Ectodermal cell (in vitro differentiated cells): ENCODE measurements around the gene SIL1.

Experiments used
- H3K27ac ChIP-seq: 2 replicates; pipeline ENCODE4 v1.7.0; 2013; ENCODE audit warnings: mild to moderate bottlenecking, low read depth, low read length; ENCODE audit not compliant: insufficient read depth, poor library complexity, severe bottlenecking
- H3K27me3 ChIP-seq: 2 replicates; pipeline ENCODE4 v1.7.0; 2013; ENCODE audit warnings: mild to moderate bottlenecking, low read length; ENCODE audit not compliant: insufficient read depth, control insufficient read depth, poor library complexity, severe bottlenecking
- H3K36me3 ChIP-seq: one replicate; pipeline ENCODE4 v1.7.0; 2013; ENCODE audit warnings: low read length; ENCODE audit not compliant: control insufficient read depth, insufficient read depth
- H3K4me1 ChIP-seq: one replicate; pipeline ENCODE4 v1.7.0; 2013; ENCODE audit warnings: low read length; ENCODE audit not compliant: control insufficient read depth, insufficient read depth
- H3K4me3 ChIP-seq: 2 replicates; pipeline ENCODE4 v1.7.0; 2013; ENCODE audit warnings: low read depth, low read length, control low read depth; ENCODE audit not compliant: insufficient read depth
- H3K9me3 ChIP-seq: 2 replicates; pipeline ENCODE4 v1.7.0; 2013; ENCODE audit warnings: mild to moderate bottlenecking, low read length, moderate library complexity; ENCODE audit not compliant: control insufficient read depth
- WGBS, 2 experiments: methylation state at CpG; one replicate each; pipeline ENCODE4 v1.1.7; 2013; ENCODE audit warnings: missing lambda C conversion rate in 2 of 2; 5-methylcytosine and 5-hydroxymethylcytosine counted together

The SIL1 gene

DNA sequence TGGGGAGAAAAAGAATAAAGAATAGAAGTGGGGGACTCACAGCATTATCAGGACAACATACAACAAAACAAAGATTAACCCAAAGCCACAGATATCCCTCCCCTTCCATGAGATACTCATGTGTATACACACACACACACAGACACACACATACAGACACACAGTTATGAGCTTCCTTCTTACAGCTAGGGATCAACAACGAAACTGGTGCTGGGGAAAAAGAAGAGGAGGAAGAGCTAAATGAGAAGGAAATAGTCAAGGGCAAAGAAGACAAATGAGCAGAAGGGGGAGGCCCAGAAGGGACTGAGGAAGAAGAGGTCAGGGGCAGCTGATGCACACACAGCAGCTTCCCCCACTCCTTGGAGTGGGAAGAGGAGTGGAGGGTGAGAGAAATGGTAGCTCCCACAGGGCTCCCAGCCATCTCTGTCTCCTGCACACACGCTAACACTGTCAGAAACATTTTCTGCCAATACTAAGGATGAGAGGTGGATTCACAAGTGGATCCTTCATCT, 66.2 kb downstream of the SIL1 start:
- WGBS, 2 experiments: 79 to 92% methylated on average over 2 of the region's 2 CpGs
- peaks cover 20% of the 10 kb centered on the region for H3K4me1 ChIP-seq
- H3K4me3 ChIP-seq: no peak overlapping the region
- H3K36me3 ChIP-seq: no peaks in the 10 kb centered on the region
- H3K27me3 ChIP-seq: no peaks in the 10 kb centered on the region
- no peaks in the 10 kb centered on the region for H3K9me3 ChIP-seq
- H3K27ac ChIP-seq: no peak overlapping the region

DNA sequence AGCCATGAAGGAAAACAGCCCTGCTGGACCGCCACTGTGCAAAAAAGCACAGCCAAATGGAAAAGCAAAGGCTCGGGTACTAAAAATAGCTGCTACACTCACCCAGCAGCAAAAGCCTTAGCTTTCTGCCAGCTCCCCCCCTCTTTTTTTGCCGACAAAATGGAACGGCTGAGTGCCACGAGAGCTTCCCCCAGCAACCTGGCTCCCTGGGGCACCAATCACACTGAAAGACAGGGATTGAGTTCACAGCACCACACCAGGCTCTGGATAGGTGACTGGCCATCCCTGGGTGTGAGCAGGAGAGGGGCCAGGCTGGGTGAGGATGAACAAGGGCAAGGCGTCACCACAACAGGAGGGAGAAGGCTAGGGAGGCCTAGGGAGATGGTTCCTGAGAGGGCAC, 66.7 kb downstream of the SIL1 start:
- WGBS, 2 experiments: 40 to 42% methylated on average over 6 of the region's 6 CpGs
- no peak overlapping the region for H3K27ac ChIP-seq
- no peak overlapping the region for H3K4me3 ChIP-seq
- H3K4me1 ChIP-seq: peaks cover 20% of the 10 kb centered on the region
- H3K9me3 ChIP-seq: no peaks in the 10 kb centered on the region
- H3K36me3 ChIP-seq: no peaks in the 10 kb centered on the region
- no peaks in the 10 kb centered on the region for H3K27me3 ChIP-seq

DNA sequence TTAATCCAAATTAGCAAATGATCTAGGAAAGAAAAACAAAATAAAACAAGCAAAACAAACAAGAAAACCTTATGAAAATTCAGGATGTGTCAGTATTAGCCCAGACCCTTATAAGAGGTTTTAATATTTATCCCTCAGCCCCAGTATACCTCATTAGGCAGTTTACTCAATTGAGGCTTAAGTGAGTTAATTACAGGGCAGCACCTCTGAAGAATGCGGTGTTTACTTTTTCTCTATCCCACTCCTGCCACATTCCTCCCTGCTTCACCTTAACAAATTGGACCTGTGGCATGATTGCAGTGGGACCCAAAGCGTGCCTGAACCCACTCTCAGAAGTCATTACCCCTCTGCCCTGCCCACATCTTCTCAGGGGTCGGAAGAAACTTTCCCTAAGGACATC, 67.1 kb downstream of the SIL1 start:
- Histone ChIP-seq H3K27ac (no peak overlapping the region), H3K4me1 (peaks cover 20% of the 10 kb centered on the region), H3K4me3 (no peak overlapping the region), H3K36me3 (no peaks in the 10 kb centered on the region), H3K9me3 (no peaks in the 10 kb centered on the region), H3K27me3 (no peaks in the 10 kb centered on the region)
- WGBS, 2 experiments: 76 to 78% methylated on average over 3 of the region's 3 CpGs

DNA sequence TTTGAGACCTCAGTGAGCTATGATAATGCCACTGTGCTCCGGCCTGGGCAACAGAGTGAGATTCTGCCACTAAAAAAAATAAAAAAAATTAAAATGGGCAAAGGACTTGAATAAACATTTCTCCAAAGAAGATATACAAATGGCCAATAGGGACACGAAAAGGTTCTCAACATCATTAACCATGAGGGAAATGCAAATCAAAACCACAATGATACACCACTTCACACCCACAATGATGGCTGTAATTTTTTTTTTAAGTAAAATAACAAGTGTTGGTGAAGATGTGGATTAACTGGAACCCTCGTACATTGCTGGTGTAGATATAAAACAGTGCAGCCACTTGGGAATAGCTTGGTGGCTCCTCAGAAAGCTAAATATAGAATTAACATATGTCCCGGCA, 68.0 kb downstream of the SIL1 start:
- no peak overlapping the region for H3K27ac ChIP-seq
- no peaks in the 10 kb centered on the region for H3K27me3 ChIP-seq
- H3K9me3 ChIP-seq: no peaks in the 10 kb centered on the region
- peaks cover 20% of the 10 kb centered on the region for H3K4me1 ChIP-seq
- WGBS, 2 experiments: 84 to 89% methylated on average over 4 of the region's 4 CpGs
- H3K4me3 ChIP-seq: no peak overlapping the region
- no peaks in the 10 kb centered on the region for H3K36me3 ChIP-seq

DNA sequence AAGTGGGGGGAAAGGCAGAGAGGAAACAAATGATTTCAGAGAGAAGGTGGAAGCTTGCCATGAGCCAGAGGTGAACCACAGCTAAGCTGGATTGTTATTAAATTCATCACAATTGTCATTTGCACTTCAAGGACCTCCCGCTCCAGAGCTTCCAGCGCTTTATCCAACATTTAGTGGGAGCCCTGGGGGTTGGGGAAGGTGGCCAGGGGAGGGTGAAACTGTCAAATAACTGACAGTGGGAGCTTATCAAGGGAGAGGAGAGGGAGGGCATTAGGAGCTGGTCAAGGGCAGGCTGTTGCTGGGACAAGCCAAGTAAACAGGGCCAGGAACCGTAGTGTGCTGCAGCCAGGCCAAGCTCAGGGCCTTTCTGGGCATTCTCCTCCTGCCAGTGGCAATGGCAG, 71.5 kb downstream of the SIL1 start:
- WGBS, 2 experiments: 73 to 76% methylated on average over 3 of the region's 3 CpGs
- Histone ChIP-seq H3K27ac (no peak overlapping the region), H3K4me3 (no peak overlapping the region), H3K27me3 (no peaks in the 10 kb centered on the region), H3K4me1 (peaks cover 11% of the 10 kb centered on the region), H3K9me3 (no peaks in the 10 kb centered on the region), H3K36me3 (no peaks in the 10 kb centered on the region)

DNA sequence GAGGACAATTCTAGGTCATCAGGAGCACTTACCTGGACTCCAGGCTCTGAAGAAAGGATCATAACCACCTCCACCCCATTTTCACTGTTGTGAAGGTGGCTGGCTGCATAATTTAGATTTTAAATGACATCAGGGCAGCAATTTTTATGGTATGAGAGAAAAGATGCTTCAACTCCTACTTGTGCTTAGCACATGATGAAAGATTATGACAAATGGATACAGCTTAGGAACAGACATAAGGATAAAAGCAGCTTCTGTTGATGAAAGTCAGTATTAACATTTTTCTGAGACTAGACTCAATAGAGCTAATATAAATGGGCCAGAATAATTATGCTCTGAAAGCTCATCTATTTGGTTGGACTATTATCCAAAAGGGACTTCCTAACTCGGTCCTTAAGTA, 72.2 kb downstream of the SIL1 start:
- WGBS, 2 experiments: 54 to 73% methylated on average over 1 of the region's 1 CpG
- Histone ChIP-seq H3K9me3 (no peaks in the 10 kb centered on the region), H3K4me1 (peaks cover 5% of the 10 kb centered on the region)

DNA sequence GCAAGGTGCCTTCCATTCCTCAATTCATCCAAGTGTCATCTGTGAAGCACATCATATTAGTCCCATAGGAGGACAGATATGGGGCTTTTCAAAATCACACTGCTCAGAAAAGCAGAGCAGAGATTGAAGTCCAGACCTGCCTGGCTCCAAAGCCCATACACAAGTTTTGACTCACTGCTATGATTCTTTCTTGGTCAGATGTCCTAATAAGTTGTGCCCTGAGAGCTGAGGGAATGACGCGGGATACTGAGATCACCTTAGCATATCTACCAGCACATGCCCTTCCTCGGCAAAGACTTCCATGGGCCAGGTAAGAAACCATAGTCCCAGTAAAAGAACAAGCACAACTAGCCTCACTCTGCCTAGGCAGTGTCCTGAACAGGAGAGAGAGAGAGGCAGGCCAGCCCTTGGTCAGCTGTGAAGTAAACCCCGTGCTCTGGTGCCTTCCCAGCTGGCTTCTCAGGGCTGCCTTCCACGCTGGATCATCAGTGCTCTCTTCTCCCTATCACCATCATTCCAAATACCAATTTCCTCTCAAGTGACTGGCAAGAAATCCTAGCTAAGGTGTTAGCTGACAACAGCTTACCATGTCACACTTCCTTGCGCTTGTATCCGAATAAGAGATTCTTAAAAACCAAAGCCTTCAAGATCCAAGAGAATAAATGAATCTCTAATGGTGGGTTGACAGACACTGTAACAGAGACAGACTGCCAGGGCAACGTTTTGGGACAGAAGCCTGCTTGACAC, 73.2 kb downstream of the SIL1 start:
- H3K27ac ChIP-seq: no peak overlapping the region
- H3K27me3 ChIP-seq: no peaks in the 10 kb centered on the region
- H3K36me3 ChIP-seq: no peaks in the 10 kb centered on the region
- no peaks in the 10 kb centered on the region for H3K9me3 ChIP-seq
- H3K4me1 ChIP-seq: peaks cover 4% of the 10 kb centered on the region
- no peak overlapping the region for H3K4me3 ChIP-seq
- 91% methylated on average over 8 of the region's 8 CpGs for WGBS, 2 experiments

More for the DNA sequence above, 72.2 kb downstream of the SIL1 start:
- Histone ChIP-seq H3K27ac (no peak overlapping the region), H3K4me3 (no peak overlapping the region), H3K27me3 (no peaks in the 10 kb centered on the region), H3K36me3 (no peaks in the 10 kb centered on the region)

DNA sequence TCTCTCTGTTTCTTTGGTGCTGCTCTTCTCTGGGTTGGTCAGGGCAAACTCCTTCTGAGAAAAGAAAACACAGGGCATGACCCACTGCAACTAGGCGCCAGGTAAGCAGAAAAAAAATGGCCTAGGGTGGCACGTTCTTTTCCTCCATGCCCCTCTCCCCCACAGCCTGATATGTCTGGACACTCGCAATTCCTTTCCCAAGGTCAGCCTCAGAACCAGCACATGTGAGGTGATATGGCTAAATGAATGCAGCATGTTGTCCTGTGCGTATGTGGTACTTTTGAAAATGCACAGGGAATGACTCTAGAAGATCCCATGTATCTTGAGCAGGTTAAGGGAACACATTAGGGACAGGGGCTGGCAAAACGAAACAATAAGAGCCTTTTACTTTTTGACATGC, 77.0 kb downstream of the SIL1 start:
- H3K4me3 ChIP-seq: no peak overlapping the region
- no peaks in the 10 kb centered on the region for H3K9me3 ChIP-seq
- H3K4me1 ChIP-seq: peaks cover 4% of the 10 kb centered on the region
- no peaks in the 10 kb centered on the region for H3K27me3 ChIP-seq
- no peak overlapping the region for H3K27ac ChIP-seq
- WGBS, 2 experiments: 85 to 89% methylated on average over 5 of the region's 5 CpGs
- no peaks in the 10 kb centered on the region for H3K36me3 ChIP-seq

DNA sequence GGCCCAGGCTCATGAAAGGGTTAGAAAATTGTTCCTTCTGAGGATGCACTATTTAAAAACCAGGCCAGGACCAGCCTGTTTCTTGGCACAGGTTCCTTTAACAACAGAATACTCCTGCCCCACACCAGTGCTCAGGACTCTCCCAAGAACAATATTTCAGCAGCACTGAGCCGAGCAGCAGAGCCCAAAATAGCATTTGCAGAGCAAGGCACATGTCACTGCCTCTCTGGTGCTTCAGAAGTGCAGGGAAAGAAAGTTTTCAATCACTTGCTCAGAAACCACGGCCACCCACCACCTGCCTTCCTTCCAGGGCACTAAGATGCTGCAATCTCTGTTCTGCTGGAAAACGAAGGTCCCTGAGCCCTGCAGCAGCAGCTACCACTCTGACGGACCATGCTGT, 77.6 kb downstream of the SIL1 start:
- H3K4me1 ChIP-seq: peaks cover 4% of the 10 kb centered on the region
- 89 to 91% methylated on average over 4 of the region's 4 CpGs for WGBS, 2 experiments
- no peaks in the 10 kb centered on the region for H3K9me3 ChIP-seq
- H3K27me3 ChIP-seq: no peaks in the 10 kb centered on the region
- H3K4me3 ChIP-seq: no peak overlapping the region
- H3K27ac ChIP-seq: no peak overlapping the region
- no peaks in the 10 kb centered on the region for H3K36me3 ChIP-seq

DNA sequence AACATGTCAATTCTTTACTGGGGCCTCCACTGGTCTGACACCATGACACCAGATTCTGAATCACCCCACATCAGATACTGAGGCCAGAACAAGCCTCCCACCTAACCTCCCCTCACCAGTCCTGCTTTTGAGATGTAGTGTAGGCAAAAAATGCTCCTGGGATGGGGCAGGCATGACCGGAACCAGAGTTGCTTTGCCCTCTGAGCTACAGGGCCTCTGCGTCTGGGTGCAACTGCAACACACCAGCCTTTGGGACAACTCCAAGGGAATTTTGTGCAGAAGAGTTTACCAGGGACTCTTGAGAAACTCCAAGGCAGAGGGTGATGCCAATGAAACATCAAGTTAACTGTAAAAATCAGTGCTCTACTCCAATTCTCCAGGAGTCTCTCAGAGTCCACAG, 79.4 kb downstream of the SIL1 start:
- H3K4me1 ChIP-seq: peaks cover 4% of the 10 kb centered on the region
- WGBS, 2 experiments: 95 to 96% methylated on average over 2 of the region's 2 CpGs
- H3K27me3 ChIP-seq: no peaks in the 10 kb centered on the region
- H3K9me3 ChIP-seq: no peaks in the 10 kb centered on the region
- H3K4me3 ChIP-seq: no peak overlapping the region
- no peak overlapping the region for H3K27ac ChIP-seq
- H3K36me3 ChIP-seq: no peaks in the 10 kb centered on the region
